T-helper 2 cell treated with Interferon-gamma antibody and Interleukin-4, amounts not matched to agents 5 μg/mL and 100 μg/mL, for 36 hours (primary cell): Measurements from ENCODE around the gene CPNE7.

Experiments used
- DNase-seq: peaks from one replicate; pipeline ENCODE4 v3.0.0; 2021; ENCODE audit warnings: low spot score
- H3K27ac Mint-ChIP-seq: one replicate; pipeline ENCODE4 v1.8.0; 2021; ENCODE audit warnings: mild to moderate bottlenecking, mixed read lengths
- H3K27me3 Mint-ChIP-seq: one replicate; pipeline ENCODE4 v1.8.0; 2021; ENCODE audit warnings: low read depth, mixed read lengths
- H3K36me3 Mint-ChIP-seq: one replicate; pipeline ENCODE4 v1.8.0; 2021; ENCODE audit warnings: low read depth, mixed read lengths
- H3K4me1 Mint-ChIP-seq: one replicate; pipeline ENCODE4 v1.8.0; 2021; ENCODE audit warnings: low read depth, mixed read lengths
- H3K4me3 Mint-ChIP-seq: one replicate; pipeline ENCODE4 v1.8.0; 2022; ENCODE audit warnings: mild to moderate bottlenecking, moderate library complexity, mixed read lengths
- H3K9me3 Mint-ChIP-seq: one replicate; pipeline ENCODE4 v1.8.0; 2021; ENCODE audit warnings: mixed read lengths

The CPNE7 gene

GRCh38 chr16:89605186-89605970, 29.8 kb downstream of the CPNE7 start:
- Mint-ChIP-seq H3K9me3 (no peaks in the 10 kb centered on the region), H3K4me3 (no peak overlapping the region), H3K27ac (no peak overlapping the region), H3K4me1 (peaks cover 8% of the 10 kb centered on the region), H3K36me3 (no peaks in the 10 kb centered on the region), H3K27me3 (no peaks in the 10 kb centered on the region)
- no peak for DNase-seq

GRCh38 chr16:89606006-89606405, 30.4 kb downstream of the CPNE7 start:
- Mint-ChIP-seq H3K27me3 (no peaks in the 10 kb centered on the region), H3K4me1 (peaks cover 8% of the 10 kb centered on the region), H3K4me3 (no peak overlapping the region), H3K9me3 (no peaks in the 10 kb centered on the region), H3K36me3 (no peaks in the 10 kb centered on the region), H3K27ac (no peak overlapping the region)
- DNase-seq: no peak

GRCh38 chr16:89607453-89607852, 31.9 kb downstream of the CPNE7 start:
- Mint-ChIP-seq H3K4me1 (peaks cover 8% of the 10 kb centered on the region), H3K36me3 (no peaks in the 10 kb centered on the region), H3K27ac (no peak overlapping the region)

GRCh38 chr16:89607937-89608740, 32.6 kb downstream of the CPNE7 start:
- Mint-ChIP-seq H3K27me3 (no peaks in the 10 kb centered on the region), H3K4me1 (peaks cover 1% of the 10 kb centered on the region), H3K36me3 (no peaks in the 10 kb centered on the region), H3K9me3 (no peaks in the 10 kb centered on the region), H3K27ac (no peak overlapping the region), H3K4me3 (no peak overlapping the region)
- DNase-seq: no peak

More at GRCh38 chr16:89607453-89607852, 31.9 kb downstream of the CPNE7 start:
- Mint-ChIP-seq H3K9me3 (no peaks in the 10 kb centered on the region), H3K27me3 (no peaks in the 10 kb centered on the region), H3K4me3 (no peak overlapping the region)
- DNase-seq: no peak

- no peaks in the 10 kb centered on the region for H3K27me3 Mint-ChIP-seq
- H3K9me3 Mint-ChIP-seq: no peaks in the 10 kb centered on the region
- H3K36me3 Mint-ChIP-seq: no peaks in the 10 kb centered on the region
- H3K4me1 Mint-ChIP-seq: no peaks in the 10 kb centered on the region
- DNase-seq: no peak
- no peak overlapping the region for H3K4me3 Mint-ChIP-seq
- H3K27ac Mint-ChIP-seq: no peak overlapping the region
Measured at GRCh38 chr16:89610108-89610453, 34.5 kb downstream of the CPNE7 start.

GRCh38 chr16:89612415-89613166, 37.0 kb downstream of the CPNE7 start:
- peaks cover 2% of the 10 kb centered on the region for H3K27me3 Mint-ChIP-seq
- peaks cover 8% of the 10 kb centered on the region for H3K4me1 Mint-ChIP-seq
- peaks cover 9% of the 10 kb centered on the region for H3K9me3 Mint-ChIP-seq
- H3K36me3 Mint-ChIP-seq: peaks cover 3% of the 10 kb centered on the region
- H3K27ac Mint-ChIP-seq: no peak overlapping the region
- no peak overlapping the region for H3K4me3 Mint-ChIP-seq
- DNase-seq: no peak

- Mint-ChIP-seq H3K27ac (no peak within 1 kb of the TSS), H3K27me3 (peaks cover 2% of the 10 kb centered on the region), H3K36me3 (peaks cover 3% of the 10 kb centered on the region), H3K9me3 (peaks cover 9% of the 10 kb centered on the region), H3K4me3 (no peak within 1 kb of the TSS), H3K4me1 (peaks cover 8% of the 10 kb centered on the region)
- no peak for DNase-seq
Measured at GRCh38 chr16:89613231-89613953, 37.8 kb downstream of the CPNE7 start, which contains the start of gene DPEP1. Gene DPEP1, plus strand, starts transcription at chr16:89613642. Its CDS starts 16,769 bp downstream, at chr16:89630411.

GRCh38 chr16:89613954-89614459, 38.4 kb downstream of the CPNE7 start:
- Mint-ChIP-seq H3K4me3 (no peak overlapping the region), H3K9me3 (peaks cover 9% of the 10 kb centered on the region), H3K27ac (no peak overlapping the region), H3K36me3 (peaks cover 3% of the 10 kb centered on the region), H3K27me3 (peaks cover 2% of the 10 kb centered on the region), H3K4me1 (peaks cover 8% of the 10 kb centered on the region)
- no peak for DNase-seq

GRCh38 chr16:89615176-89615575, 39.6 kb downstream of the CPNE7 start:
- Mint-ChIP-seq H3K27me3 (peaks cover 2% of the 10 kb centered on the region), H3K27ac (no peak overlapping the region), H3K9me3 (peaks cover 9% of the 10 kb centered on the region), H3K36me3 (peaks cover 3% of the 10 kb centered on the region), H3K4me3 (no peak overlapping the region), H3K4me1 (peaks cover 8% of the 10 kb centered on the region)
- DNase-seq: no peak

GRCh38 chr16:89615596-89616090, 40.1 kb downstream of the CPNE7 start:
- H3K27ac Mint-ChIP-seq: no peak overlapping the region
- H3K9me3 Mint-ChIP-seq: peaks cover 9% of the 10 kb centered on the region
- peaks cover 8% of the 10 kb centered on the region for H3K4me1 Mint-ChIP-seq
- peaks cover 3% of the 10 kb centered on the region for H3K36me3 Mint-ChIP-seq
- DNase-seq: no peak
- H3K4me3 Mint-ChIP-seq: no peak overlapping the region
- H3K27me3 Mint-ChIP-seq: peaks cover 2% of the 10 kb centered on the region

GRCh38 chr16:89616623-89617022, 41.1 kb downstream of the CPNE7 start:
- DNase-seq: no peak
- Mint-ChIP-seq H3K27me3 (peaks cover 2% of the 10 kb centered on the region), H3K4me3 (no peak overlapping the region), H3K4me1 (peaks cover 8% of the 10 kb centered on the region), H3K9me3 (peaks cover 9% of the 10 kb centered on the region), H3K27ac (peak overlapping the region; percentile 84), H3K36me3 (peaks cover 3% of the 10 kb centered on the region)

- DNase-seq: no peak
- Mint-ChIP-seq H3K4me3 (no peak overlapping the region), H3K27me3 (peaks cover 2% of the 10 kb centered on the region), H3K36me3 (peaks cover 3% of the 10 kb centered on the region), H3K4me1 (peaks cover 8% of the 10 kb centered on the region), H3K9me3 (peaks cover 9% of the 10 kb centered on the region), H3K27ac (peak overlapping the region; percentile 84)
Measured at GRCh38 chr16:89617036-89617435, 41.5 kb downstream of the CPNE7 start.
